ENCODE results near the gene NLRX1.
"Not testable (repeated sequence)": the region's sequence is repeated elsewhere in the genome, so short reads cannot be mapped to it uniquely, and the experiment has no call there.

NLRX1 gene, protein sequence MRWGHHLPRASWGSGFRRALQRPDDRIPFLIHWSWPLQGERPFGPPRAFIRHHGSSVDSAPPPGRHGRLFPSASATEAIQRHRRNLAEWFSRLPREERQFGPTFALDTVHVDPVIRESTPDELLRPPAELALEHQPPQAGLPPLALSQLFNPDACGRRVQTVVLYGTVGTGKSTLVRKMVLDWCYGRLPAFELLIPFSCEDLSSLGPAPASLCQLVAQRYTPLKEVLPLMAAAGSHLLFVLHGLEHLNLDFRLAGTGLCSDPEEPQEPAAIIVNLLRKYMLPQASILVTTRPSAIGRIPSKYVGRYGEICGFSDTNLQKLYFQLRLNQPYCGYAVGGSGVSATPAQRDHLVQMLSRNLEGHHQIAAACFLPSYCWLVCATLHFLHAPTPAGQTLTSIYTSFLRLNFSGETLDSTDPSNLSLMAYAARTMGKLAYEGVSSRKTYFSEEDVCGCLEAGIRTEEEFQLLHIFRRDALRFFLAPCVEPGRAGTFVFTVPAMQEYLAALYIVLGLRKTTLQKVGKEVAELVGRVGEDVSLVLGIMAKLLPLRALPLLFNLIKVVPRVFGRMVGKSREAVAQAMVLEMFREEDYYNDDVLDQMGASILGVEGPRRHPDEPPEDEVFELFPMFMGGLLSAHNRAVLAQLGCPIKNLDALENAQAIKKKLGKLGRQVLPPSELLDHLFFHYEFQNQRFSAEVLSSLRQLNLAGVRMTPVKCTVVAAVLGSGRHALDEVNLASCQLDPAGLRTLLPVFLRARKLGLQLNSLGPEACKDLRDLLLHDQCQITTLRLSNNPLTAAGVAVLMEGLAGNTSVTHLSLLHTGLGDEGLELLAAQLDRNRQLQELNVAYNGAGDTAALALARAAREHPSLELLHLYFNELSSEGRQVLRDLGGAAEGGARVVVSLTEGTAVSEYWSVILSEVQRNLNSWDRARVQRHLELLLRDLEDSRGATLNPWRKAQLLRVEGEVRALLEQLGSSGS

DNA sequence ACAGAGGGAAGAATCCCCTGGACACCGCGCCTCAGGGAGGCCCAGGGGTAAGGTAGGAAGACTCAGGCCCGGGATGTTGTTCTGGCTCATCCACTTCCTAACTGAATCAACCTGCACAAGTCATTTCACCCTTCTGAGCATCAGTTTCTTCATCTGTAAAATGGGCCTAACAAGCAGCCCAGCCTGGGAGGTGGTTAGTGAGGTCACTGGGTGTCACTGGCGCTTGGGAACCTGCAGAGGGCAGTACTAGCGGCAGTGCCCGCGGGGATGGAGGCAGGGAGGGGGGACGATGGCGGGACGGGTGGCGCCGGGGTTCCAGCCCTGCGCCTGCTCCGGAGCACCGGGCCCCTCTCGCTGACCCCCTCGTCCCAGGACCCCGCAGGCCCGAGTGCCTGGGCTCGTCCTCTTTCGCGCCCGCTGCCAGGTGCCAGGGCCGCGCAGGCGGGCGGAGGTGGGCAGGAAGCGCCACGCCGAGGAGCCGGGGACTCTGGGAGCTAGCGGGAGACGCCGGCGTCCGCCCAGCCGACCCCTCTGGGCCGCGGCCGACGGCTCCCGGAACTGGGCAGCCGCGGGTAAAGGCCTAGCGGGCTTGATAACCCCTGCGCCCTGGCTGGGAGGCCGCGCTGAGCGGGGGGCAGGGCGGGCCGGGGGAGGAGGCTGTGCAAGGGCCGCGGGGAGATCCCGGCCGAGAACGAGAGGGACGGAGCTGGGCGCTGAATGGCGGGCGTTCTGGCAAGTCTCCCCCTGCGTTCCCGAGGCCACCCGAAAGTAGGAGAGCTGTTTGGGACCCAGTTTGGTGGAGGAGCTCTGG lies at the start of gene NLRX1:
TSS of gene NLRX1 (plus strand) at position 255 of the 811 bp plus-strand sequence. CDS start 2,679 bp downstream, outside the sequence.
- DNase-seq = peak; percentile 41 to 63

DNA sequence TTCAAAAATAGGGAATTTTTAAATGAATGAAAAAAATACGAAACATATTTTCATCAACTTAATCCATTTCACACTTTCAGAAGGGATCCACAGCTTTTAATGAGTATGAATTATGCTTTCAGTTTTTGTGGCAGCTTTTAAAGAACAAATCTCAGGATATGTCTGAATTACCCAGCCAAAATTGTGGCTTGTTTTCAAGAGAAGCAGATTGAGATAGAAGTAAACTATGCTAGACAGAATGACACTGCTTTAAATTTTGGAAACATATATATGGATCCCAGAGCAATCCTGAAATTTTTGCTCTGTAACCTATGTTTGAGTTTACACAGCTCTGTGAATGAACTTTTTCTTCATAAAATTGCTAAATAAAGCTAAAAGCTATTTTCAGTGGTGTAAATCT lies 49.6 kb upstream of the NLRX1 start:
- DNase-seq = no peak

DNA sequence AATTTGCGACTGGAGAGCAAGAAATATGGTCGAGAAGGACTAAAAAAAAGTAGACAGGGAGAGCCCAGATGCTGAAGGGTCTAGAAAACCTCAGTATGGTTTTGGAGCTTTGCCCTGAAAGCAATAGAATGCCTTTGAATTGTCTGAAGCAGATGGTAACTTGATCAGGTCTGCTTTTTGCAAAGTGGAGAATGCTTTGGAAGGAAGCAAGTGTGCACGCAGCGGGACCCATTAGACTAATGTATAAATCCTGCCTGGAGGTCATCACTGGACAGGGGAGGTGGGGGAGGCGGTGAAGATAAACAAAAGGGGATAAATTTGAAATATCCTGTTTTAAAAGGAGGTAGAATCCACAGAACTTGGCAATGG lies 47.9 kb upstream of the NLRX1 start:
- DNase-seq = peak; percentile 40 to 66

DNA sequence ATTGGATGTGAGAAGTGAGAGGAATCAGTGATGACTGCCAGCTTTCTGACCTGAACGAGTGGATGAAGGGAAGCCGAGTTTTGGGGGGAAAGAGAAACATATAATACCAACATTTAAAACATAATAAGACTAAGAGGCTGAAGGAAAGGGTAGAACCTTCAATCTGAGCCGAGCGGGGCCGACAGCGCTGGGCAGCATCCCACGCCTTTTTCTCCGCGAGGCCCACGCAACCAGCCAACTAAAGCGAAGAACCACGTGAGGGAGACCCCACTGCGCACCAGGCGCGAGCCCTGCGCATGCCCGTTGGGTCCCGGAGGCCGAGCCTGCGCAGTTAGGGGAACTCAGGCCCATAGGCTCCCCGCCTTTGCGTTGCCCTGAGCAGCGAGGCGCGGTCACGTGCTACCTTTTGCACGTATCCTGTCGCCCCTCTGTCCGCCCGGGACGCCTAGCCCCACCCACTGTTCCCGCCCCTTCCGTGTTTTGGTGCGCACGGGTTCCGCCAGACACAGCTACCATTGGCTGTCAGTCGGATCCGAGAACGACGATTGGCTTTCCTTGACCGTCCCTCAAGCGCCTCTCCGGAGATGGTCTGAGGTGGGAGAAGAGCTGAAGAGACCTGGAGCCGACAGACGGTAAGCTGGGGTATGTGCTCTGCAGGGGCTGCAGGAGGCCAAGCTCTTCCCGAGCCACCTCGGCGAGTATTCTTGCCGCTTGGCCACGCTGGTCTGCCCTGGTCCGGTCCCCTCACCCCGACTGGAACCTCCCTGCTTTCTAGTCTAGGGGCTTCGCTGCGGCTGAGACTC lies 47.3 kb upstream of the NLRX1 start, which contains the start of gene HINFP:
TSS of gene HINFP (plus strand) at position 573 of the 803 bp plus-strand sequence. CDS start 5,365 bp downstream, outside the sequence.
- DNase-seq = peak; percentile 98 to 99

DNA sequence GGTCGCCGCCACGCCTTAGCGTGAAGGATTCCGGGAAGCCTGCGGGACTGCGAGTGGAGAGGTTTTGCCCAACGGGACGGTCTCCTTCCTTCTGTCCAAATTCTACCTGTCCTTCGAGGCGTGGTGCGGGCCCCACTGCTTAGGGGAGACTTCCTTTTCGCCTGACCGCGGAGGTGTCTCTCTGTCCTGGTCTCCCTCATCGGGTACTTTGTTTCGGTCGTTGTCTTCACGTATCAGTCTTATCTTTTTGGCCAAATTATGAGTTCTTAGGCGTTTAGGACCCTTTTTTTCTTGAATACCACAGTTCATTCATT lies 46.8 kb upstream of the NLRX1 start:
- no peak for DNase-seq

DNA sequence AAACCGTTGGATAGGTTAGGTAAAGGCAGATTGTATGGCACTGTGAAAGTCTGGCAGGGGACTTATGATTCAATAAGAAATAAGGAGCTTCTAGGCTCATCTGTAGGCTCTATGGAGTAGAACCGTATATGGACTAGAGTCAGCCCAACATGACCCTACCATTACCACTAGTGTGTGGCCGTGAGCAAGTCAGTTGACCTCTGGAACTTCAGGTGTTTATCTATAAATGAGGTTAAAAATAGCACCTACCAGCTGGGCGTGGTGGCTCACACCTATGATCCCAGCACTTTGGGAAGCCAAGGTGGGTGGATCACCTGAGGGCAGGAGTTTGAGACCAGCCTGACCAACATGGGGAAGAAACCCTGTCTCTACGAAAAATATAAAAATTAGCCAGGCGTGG lies 42.7 kb upstream of the NLRX1 start:
- DNase-seq = no peak

DNA sequence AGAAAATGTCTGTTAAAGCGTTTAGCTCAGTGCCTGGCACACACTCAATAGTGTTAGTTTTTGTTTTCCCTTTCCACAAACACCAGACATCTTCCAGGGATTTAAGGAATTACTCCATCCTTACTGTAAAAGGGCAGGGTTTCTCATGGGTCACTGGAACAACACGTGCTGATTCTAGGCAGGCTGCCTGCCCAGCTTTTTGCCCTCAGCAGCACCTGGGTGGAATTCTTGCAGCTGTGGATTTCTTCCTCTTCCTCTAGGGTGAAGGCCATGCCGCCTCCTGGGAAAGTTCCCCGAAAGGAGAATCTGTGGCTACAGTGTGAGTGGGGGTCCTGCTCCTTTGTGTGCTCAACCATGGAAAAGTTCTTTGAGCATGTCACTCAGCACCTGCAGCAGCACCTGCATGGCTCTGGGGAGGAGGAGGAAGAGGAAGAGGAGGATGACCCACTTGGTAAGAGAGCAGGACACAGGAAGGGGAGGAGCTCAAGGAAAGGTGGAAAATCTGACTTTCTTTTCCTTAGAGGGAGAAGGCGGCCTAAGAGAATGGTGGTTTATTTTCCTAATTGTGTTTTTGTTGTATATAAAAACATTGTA lies 41.8 kb upstream of the NLRX1 start:
- DNase-seq = no peak

DNA sequence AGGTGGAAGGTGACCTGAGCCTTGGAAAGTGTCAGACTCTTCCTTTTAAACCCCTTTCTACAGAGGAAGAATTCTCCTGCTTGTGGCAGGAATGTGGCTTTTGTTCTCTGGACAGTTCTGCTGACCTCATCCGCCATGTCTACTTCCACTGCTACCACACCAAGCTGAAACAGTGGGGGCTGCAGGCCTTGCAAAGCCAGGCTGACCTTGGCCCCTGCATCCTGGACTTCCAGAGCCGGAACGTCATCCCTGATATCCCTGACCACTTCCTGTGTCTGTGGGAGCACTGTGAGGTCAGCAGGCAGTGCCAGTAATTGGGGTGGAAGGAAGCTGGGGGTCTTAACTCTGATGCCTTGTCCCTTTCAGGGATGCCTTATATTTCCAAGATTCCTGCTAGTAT lies 37.9 kb upstream of the NLRX1 start:
- DNase-seq = no peak

DNA sequence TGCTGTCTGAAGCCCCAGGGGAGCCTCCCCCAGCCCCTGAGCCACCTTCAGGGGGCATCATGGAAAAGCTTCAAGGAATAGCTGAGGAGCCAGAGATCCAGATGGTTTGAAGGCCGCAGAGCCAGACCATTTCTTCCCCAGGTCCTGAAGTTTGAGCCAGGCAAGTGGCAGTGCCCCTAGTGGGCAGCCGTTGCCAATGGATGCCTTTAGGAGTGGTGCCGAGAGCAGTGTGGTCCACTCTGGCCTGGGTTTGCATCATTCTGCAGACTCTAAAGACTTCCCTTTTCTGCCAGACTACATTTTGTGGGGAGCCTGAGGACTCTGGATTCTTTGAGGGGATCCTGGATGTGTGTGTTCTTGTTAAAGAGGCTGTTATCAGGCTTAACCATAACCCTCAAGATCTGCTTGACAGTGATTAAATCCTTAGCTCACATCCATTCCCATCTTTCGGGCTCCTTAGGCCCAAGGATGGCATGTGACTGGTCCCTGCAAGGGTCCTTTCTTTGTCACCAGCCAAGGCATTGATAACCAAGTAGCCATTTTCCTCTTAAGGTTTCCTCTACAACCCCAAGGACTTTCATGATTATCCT lies 34.0 kb upstream of the NLRX1 start:
- DNase-seq = no peak

DNA sequence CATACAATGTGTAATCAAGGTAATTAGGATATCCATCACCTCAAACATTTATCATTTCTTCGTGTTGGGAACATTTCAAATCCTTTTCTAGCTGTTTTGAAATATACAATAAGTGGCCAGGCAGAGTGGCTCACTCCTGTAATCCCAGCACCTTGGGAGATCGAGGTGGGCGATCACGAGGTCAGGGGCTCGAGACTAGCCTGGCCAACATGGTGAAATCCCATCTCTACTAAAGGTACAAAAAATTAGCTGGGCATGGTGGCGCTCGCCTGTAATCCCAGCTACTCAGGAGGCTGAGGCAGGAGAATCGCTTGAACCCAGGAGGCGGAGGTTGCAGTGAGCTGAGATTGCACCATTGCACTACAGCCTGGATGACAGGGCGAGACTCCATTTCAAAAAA lies 29.2 kb upstream of the NLRX1 start:
- not testable (repeated sequence) for DNase-seq

DNA sequence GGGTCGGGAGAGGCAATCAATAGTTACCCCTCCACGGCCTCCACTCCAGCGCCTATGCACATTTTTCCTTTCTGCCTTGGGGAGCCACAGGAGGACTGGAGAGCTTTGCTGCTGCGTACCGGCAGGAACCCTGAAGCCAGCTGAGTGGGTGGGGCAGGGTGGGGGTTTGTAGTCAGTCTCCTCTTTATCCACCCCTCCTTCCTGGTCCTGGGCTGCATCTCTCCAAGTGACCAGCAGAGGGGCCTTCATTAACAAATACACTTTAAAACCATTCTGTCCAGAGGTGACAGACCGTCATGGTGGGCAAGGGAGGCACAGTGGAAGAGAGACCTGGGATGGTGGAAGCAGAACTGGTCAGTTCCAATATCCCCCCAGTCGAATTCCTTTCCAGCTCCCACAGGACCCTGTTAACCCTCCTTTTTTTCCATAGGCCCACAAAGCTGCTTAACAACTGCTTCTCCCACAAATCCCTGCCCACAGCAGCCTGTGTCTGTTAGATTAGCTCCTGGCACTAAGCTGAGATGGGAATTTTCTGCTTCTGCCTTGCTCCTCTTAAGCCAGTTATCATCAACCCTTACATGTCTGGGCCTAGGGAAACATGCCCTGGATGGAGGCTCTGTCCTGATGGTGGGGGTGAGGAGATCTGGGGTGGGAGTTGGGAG lies 23.6 kb upstream of the NLRX1 start:
- peak; percentile 48 to 74 for DNase-seq

DNA sequence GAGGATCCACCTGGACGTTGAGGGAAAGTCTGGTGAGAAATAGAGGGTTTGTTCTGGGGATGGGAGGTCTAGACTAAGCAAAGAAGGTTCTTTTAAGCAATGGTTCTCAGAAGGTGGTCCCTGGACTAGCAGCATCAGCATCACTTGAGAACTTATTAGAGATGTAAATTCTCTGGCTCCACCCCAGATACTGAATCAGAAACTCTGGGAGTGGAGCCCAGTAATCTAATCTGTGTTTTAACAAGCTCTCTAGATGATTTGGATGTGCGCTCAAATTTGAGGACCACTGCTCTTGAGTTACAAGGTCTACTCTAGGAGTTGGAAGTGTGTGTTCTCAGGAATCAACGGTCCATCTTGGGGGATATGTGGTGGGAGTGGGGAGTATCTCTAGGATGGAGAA lies 23.0 kb upstream of the NLRX1 start:
- DNase-seq = no peak

DNA sequence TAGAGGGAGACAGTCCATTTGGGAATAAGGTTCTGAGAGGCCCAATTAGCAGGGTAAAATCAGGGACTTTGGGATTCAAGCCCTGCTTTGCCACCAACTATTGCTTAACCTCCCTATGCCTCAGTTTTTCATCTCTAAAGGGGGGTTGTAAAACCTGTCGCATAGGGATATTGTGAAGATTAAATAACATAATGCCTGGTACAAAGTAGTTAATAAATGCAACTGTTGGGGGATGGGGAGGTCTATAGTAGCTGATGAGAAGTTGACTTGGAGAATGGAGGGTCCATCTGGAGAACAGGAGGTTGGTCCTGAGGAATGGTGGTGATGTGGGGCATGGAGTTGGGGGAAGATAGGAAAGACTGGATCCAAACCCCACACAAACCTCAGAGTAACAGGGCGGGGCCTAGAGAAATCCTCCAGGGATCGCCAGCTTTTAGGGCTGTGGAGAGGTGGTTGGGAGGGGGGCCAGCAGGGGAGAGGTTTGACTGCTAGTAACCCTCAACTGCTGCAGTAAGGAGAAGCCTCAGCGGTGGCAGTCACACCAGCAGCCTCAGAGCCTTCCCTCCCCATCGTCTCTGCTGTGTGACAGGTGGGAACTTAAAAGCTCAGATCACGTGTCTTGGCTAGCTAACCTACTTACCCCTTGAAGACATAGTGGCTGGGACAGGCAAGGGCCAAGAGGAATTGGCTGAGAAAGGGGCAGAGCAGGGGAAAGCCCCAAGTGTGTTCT lies 20.8 kb upstream of the NLRX1 start:
- peak; percentile 87 to 92 for DNase-seq

DNA sequence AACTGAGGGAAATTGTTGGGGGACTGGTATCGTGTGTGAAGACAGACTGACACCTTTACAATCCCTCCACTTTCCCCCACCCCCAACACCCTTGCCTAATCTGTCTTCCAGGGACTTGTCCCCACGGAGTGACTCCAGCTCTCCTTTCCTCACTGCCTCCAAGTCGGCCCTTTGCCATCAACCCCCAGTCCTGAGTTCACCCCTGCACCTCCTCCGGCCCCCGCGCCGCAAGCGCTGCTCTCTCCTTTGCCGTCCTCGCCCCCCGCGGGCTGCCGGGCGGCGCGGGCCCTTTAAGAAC lies 19.9 kb upstream of the NLRX1 start:
- DNase-seq = no peak

DNA sequence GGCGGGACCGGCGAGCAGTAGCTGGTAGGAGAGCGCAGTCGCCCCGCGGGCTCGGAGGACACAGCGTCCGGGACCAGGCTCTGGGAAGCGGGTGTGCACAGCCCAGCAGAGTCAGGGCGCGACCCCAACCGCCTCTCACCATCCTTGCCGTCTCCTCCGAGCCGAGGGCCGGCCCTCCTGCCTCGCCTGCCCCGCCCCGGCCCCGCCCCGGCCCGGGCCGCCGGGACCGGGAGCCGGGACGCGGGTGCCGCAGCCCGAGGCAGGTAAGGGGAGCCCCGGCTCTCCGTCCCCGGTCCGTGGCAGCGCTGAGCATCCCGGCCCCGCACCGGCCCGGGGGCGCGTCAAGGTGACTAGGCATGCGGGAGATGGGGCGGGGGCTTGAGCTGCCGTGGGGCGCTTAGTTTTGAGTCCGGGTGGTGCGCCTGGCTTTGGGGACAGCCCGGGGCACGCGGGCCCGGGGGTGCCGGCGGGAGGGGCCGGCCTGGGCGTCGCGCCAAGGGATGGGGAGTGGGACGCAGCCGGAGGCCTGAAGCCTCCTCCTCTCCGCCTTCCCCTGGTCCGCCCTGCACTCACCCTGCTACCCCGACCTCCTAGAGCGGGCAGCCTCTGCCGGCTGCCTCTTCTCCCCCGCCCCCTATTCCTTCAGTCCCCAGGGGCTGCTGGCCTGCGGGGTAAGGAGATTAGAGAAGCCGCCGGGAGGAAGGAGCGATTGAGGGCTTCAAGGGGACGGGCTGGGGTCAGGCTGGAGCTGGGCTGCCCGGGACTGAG lies 19.3 kb upstream of the NLRX1 start, which contains the start of gene ABCG4:
TSS of gene ABCG4 (plus strand) at position 35 of the 768 bp plus-strand sequence. CDS start 914 bp downstream, outside the sequence.
- DNase-seq = peak; percentile 39 to 54

DNA sequence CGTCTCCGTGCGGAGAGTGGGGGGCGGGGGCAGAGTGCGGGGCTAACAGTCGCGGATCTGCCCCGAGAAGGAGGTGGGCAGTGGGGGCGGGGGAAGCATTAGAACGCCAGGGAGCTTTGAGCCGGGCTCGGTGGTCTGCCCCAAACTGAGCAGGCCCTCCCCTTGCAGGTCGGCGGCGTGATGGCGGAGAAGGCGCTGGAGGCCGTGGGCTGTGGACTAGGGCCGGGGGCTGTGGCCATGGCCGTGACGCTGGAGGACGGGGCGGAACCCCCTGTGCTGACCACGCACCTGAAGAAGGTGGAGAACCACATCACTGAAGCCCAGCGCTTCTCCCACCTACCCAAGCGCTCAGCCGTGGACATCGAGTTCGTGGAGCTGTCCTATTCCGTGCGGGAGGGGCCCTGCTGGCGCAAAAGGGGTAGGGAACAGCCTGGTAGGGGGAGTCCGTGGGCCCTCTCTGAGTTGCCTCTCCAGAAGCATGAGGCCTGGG lies 18.7 kb upstream of the NLRX1 start:
- DNase-seq = no peak

DNA sequence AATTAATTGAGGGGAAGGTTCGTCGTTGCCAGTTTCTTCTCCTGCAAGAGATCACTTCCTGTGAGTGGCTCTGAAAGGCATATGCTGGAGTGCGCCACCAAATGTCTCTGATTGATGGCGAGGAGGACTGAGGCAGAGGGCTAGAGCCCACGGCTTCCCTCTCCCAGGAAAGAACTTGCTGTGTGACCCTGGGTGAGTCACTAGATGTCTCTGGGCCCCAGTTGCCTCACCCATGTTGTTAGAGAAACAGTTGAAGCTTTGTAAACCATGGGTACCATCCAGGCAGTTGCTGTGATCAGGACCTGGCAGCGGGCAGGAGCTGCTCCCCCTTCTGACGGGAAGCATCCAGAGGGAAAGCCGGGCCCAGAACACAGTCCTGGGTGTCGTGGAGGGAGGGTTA lies 16.5 kb upstream of the NLRX1 start:
- no peak for DNase-seq

DNA sequence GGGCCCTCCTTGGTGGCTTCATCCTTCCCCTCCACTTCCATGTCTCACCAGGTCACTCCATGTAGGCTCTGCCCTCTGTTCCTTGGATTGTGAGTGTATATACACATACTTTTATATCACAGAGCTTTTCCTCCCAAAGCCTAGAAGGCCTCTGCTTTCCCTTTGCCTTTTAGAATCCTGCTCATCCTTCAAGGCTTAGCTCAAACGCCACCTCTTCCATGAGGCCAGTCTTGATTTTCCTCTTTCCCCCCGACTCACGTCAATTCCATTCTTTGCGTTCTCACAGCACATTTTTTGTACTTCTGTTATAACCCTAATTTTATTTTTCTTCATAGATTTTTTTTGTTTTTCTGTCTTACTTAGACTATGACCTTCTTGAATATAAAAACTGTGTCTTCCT lies 15.9 kb upstream of the NLRX1 start:
- DNase-seq = no peak

Measured in NCI-H524 (cell line).